HCT116 (cell line): Measurements from ENCODE around the gene UNC5C. TPM values are rescaled to one million over a fixed set of nuclear protein-coding genes. Genes with fewer than 3 reads are reported as not detected.

ENCODE experiments used
- ATAC-seq: fragments of 200-7000 bp; cut with Tn5 transposase; 2 replicates; pipeline ENCODE4 v1.9.1; 2020; ENCODE audit warnings: mild to moderate bottlenecking, moderate library complexity
- BruUV-seq: library from RNA; stranded (reverse); fragments of 400-500 nt; replicated peaks from 2 replicates; lab custom pipeline; 2021; lab: Mats Ljungman, UMichigan
- CTCF ChIA-PET: fragments of 300-600 bp; sonication (Branson Sonifier 250); formaldehyde crosslinking; loops from one replicate; lab custom pipeline; 2021; ENCODE audit warnings: antibody characterized with exemption; lab: Charles Lee
- POLR2A ChIA-PET: fragments of 300-600, 350-600 bp; sonication (Branson Sonifier 250); formaldehyde crosslinking; loops from one replicate; lab custom pipeline; 2021; ENCODE audit warnings: antibody characterized with exemption; lab: Charles Lee
- RAD21 ChIA-PET, 2 experiments: fragments of 300-600 bp; sonication (Branson Sonifier 250); formaldehyde crosslinking; loops; one replicate each; lab custom pipeline; 2023; ENCODE audit warnings: low total read pairs in 2 of 2; ENCODE audit not compliant: uncharacterized antibody in 2 of 2, unreplicated experiment in 2 of 2, low non-redundant PET in 1 of 2; lab: Charles Lee
- DNase-seq: peaks from one replicate; pipeline ENCODE4 v3.0.0-alpha.2; 2010; ENCODE audit warnings: low read depth, low spot score
- H2AFZ ChIP-seq: fragments of 200-600 bp; shearing (Covaris generic), sonication (generic); 2 replicates; pipeline ENCODE4 v1.6.1; 2017; ENCODE audit warnings: low read depth, mixed run types, mixed read lengths, antibody characterized with exemption, low read length; ENCODE audit not compliant: poor library complexity, severe bottlenecking
- H3K27ac ChIP-seq: 2 replicates; pipeline ENCODE4 v1.5.1; 2012; ENCODE audit warnings: low read depth, low read length
- H3K27me3 ChIP-seq: fragments of 200-600 bp; sonication (generic); 2 replicates; pipeline ENCODE4 v1.6.1; 2016; ENCODE audit warnings: mixed run types, low read length, mixed read lengths; ENCODE audit not compliant: insufficient read depth
- H3K36me3 ChIP-seq, 2 experiments: fragments of 200-500 bp in 1 of 2; fragments of 200-600 bp in 1 of 2; sonication (Bioruptor generic) in 1 of 2; sonication (generic) in 1 of 2; 2 replicates each; pipeline versions ENCODE4 v1.5.1 to v1.6.1; 2014 to 2016; ENCODE audit warnings: low read length in 2 of 2, inconsistent platforms in 1 of 2, mixed read lengths in 1 of 2, mixed run types in 1 of 2; ENCODE audit not compliant: insufficient read depth in 2 of 2, control insufficient read depth in 1 of 2
- H3K4me1 ChIP-seq, 2 experiments: fragments of 200-600 bp in 1 of 2; sonication (generic) in 1 of 2; 2 replicates each; pipeline versions ENCODE4 v1.5.1 to v1.6.1; 2012 to 2017; ENCODE audit warnings: low read length in 2 of 2, inconsistent platforms in 1 of 2, mild to moderate bottlenecking in 1 of 2, mixed read lengths in 1 of 2, mixed run types in 1 of 2, moderate library complexity in 1 of 2; ENCODE audit not compliant: insufficient read depth in 2 of 2, control insufficient read depth in 1 of 2
- H3K4me2 ChIP-seq: fragments of 200-600 bp; sonication (generic); 2 replicates; pipeline ENCODE4 v1.6.1; 2017; ENCODE audit warnings: mixed run types, low read length, mixed read lengths
- H3K4me3 ChIP-seq, 2 experiments: fragments of 200-600 bp in 1 of 2; sonication (generic) in 1 of 2; replicated peaks in 1 of 2; 2 replicates each; pipeline ENCODE4 v1.5.1; 2011 to 2016; ENCODE audit warnings: low read length in 2 of 2, control low read depth in 1 of 2, low read depth in 1 of 2, mild to moderate bottlenecking in 1 of 2, mixed read lengths in 1 of 2, mixed run types in 1 of 2
- H3K79me2 ChIP-seq: fragments of 200-600 bp; sonication (generic); 2 replicates; pipeline ENCODE4 v1.6.1; 2017; ENCODE audit warnings: mild to moderate bottlenecking, mixed run types, low read length, moderate library complexity, mixed read lengths; ENCODE audit not compliant: insufficient read depth
- H3K9ac ChIP-seq: fragments of 200-600 bp; sonication (generic); 2 replicates; pipeline ENCODE4 v1.6.1; 2016; ENCODE audit warnings: low read length, mixed read lengths
- H3K9me2 ChIP-seq: fragments of 200-600 bp; sonication (generic), shearing (Covaris generic); 2 replicates; pipeline ENCODE4 v1.6.1; 2017; ENCODE audit warnings: mixed run types, mild to moderate bottlenecking, moderate library complexity; ENCODE audit not compliant: insufficient read depth
- H3K9me3 ChIP-seq, 2 experiments: fragments of 200-500 bp in 1 of 2; fragments of 200-600 bp in 1 of 2; sonication (Bioruptor generic) in 1 of 2; sonication (generic) in 1 of 2; 2 replicates each; pipeline ENCODE4 v1.6.1; 2014 to 2017; ENCODE audit warnings: low read length in 2 of 2, mixed read lengths in 2 of 2, inconsistent platforms in 1 of 2, low read depth in 1 of 2, mild to moderate bottlenecking in 1 of 2, mixed run types in 1 of 2, moderate library complexity in 1 of 2; ENCODE audit not compliant: control insufficient read depth in 1 of 2, insufficient read depth in 1 of 2
- H4K20me1 ChIP-seq: fragments of 200-600 bp; sonication (generic), shearing (Covaris generic); 2 replicates; pipeline ENCODE4 v1.6.1; 2017; ENCODE audit warnings: mixed run types, mild to moderate bottlenecking, moderate library complexity; ENCODE audit not compliant: insufficient read depth
- CBX3 ChIP-seq: IDR thresholded peaks from 2 replicates; pipeline ENCODE4 v1.6.1; 2012; ENCODE audit warnings: low read depth
- EGR1 ChIP-seq: IDR thresholded peaks from 2 replicates; pipeline ENCODE4 v1.6.1; 2012; ENCODE audit warnings: low read depth
- ELF1 ChIP-seq: IDR thresholded peaks from 2 replicates; pipeline ENCODE4 v1.6.1; 2012; ENCODE audit warnings: low read depth, borderline replicate concordance
- EZH2 ChIP-seq: fragments of 200-600 bp; sonication (generic); IDR thresholded peaks from 2 replicates; pipeline ENCODE4 v1.6.1; 2017; ENCODE audit warnings: antibody characterized with exemption, mixed run types
- EZH2phosphoT487 ChIP-seq: fragments of 200-600 bp; IDR thresholded peaks from 2 replicates; pipeline ENCODE4 v1.6.1; 2018; ENCODE audit warnings: antibody characterized with exemption, borderline replicate concordance
- FOSL1 ChIP-seq: IDR thresholded peaks from 2 replicates; pipeline ENCODE4 v1.6.1; 2012; ENCODE audit warnings: low read depth
- JUND ChIP-seq: IDR thresholded peaks from 2 replicates; pipeline ENCODE4 v1.6.1; 2012
- RAD21 ChIP-seq: IDR thresholded peaks from 2 replicates; pipeline ENCODE4 v1.6.1; 2012; ENCODE audit warnings: low read depth, mild to moderate bottlenecking
- SIN3A ChIP-seq: IDR thresholded peaks from 2 replicates; pipeline ENCODE4 v1.6.1; 2012; ENCODE audit warnings: low read depth
- SP1 ChIP-seq: IDR thresholded peaks from 2 replicates; pipeline ENCODE4 v1.6.1; 2012; ENCODE audit warnings: low read depth
- SRF ChIP-seq: IDR thresholded peaks from 2 replicates; pipeline ENCODE4 v1.6.1; 2012; ENCODE audit warnings: low read depth
- TCF7L2 ChIP-seq: IDR thresholded peaks from 2 replicates; pipeline ENCODE4 v1.7.0; 2011; ENCODE audit warnings: borderline replicate concordance, inconsistent platforms; ENCODE audit not compliant: insufficient read depth, insufficient read length; ENCODE audit errors: extremely low read depth
- YY1 ChIP-seq: IDR thresholded peaks from 2 replicates; pipeline ENCODE4 v1.6.1; 2011; ENCODE audit warnings: low read length, low read depth, moderate library complexity, mild to moderate bottlenecking; ENCODE audit not compliant: insufficient replicate concordance; ENCODE audit errors: extremely low read depth
- ZFX ChIP-seq: fragments of 450-650 bp; IDR thresholded peaks from 2 replicates; pipeline ENCODE4 v1.6.1; 2017
- ZNF274 ChIP-seq: fragments of 200-500 bp; sonication (Bioruptor generic); IDR thresholded peaks from 2 replicates; pipeline ENCODE4 v1.6.1; 2014; ENCODE audit warnings: mild to moderate bottlenecking, low read depth, low read length, inconsistent platforms
- intact Hi-C: fragments of 100-400 bp; cut with micrococcal nuclease; formaldehyde crosslinking; loops from 2 replicates; pipeline ENCODE4 v1.10.0; 2022
- total RNA-seq: library from RNA; stranded (reverse); gene quantifications from one replicate; pipeline ENCODE4 v1.2.1, GENCODE V29; 2021; ENCODE audit not compliant: unreplicated experiment
- TF ChIP-seq, protein P1 (sequence below): IDR thresholded peaks from 2 replicates; pipeline ENCODE4 v1.6.1; 2012
- TF ChIP-seq, protein P2 (sequence below): IDR thresholded peaks from 2 replicates; pipeline ENCODE4 v1.6.1; 2012; ENCODE audit warnings: low read depth
- TF ChIP-seq, protein P3 (sequence below): IDR thresholded peaks from 2 replicates; pipeline ENCODE4 v1.6.1; 2011; ENCODE audit warnings: mild to moderate bottlenecking, low read length, moderate library complexity; ENCODE audit not compliant: insufficient replicate concordance; ENCODE audit errors: extremely low read depth
- TF ChIP-seq, protein P4 (sequence below), 3 experiments: fragments of 200-600 bp in 1 of 3; sonication (generic) in 1 of 3; IDR thresholded peaks in 2 of 3; conservative IDR thresholded peaks in 1 of 3; 2 replicates each; pipeline ENCODE4 v1.5.1; 2012 to 2017; ENCODE audit warnings: low read depth in 2 of 3, low read length in 2 of 3, antibody characterized with exemption in 1 of 3, borderline replicate concordance in 1 of 3, control low read depth in 1 of 3, mild to moderate bottlenecking in 1 of 3, mixed read lengths in 1 of 3, mixed run types in 1 of 3, moderate library complexity in 1 of 3; ENCODE audit not compliant: insufficient read depth in 1 of 3

Gene UNC5C
- total RNA-seq, 1 experiment from 2014 or later = not detected

DNA sequence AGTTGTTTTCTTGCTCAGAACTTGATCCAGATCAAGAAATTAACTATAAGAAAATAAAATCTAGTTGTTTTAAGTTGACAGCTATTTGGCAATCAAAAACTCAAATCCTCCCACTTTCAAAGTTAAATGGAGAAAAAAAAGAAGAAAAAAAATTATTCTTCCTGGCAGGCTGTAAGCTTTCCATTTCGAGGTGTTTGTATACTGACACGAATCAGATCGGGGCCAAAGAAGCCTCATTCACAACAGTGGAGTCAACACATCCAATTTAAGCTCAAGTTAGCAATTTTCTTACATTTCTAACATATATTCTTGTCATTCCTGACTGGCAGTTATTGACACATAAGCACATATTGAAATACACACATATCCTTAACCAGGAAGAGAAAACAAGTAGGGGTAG lies 119.4 kb downstream of the UNC5C start:
- Histone ChIP-seq H4K20me1 (no peaks in the 10 kb centered on the region), H3K27me3 (no peaks in the 10 kb centered on the region), H3K4me1 (no peaks in the 10 kb centered on the region), H2AFZ (no peak overlapping the region), H3K27ac (no peak overlapping the region), H3K4me2 (no peak overlapping the region), H3K36me3 (no peaks in the 10 kb centered on the region), H3K4me3 (no peak overlapping the region), H3K9me2 (no peaks in the 10 kb centered on the region), H3K79me2 (no peaks in the 10 kb centered on the region), H3K9me3 (no peaks in the 10 kb centered on the region), H3K9ac (no peak overlapping the region)
- intact Hi-C loops = no loop called here
- ChIA-PET CTCF (no interaction called here), POLR2A (no interaction called here), RAD21 (no interaction called here)
- DNase-seq (no peak), ATAC-seq (no peak)
- BruUV-seq = no TSS peak
- TF ChIP-seq EZH2 (no peak), CBX3 (no peak), SIN3A (no peak), ZFX (no peak), JUND (no peak), ELF1 (no peak), RAD21 (no peak), FOSL1 (no peak), EGR1 (no peak), EZH2phosphoT487 (no peak), SRF (no peak), ZNF274 (no peak), SP1 (no peak), YY1 (no peak), TCF7L2 (no peak)
- TF ChIP-seq, protein P1, sequence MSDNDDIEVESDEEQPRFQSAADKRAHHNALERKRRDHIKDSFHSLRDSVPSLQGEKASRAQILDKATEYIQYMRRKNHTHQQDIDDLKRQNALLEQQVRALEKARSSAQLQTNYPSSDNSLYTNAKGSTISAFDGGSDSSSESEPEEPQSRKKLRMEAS = no peak
- TF ChIP-seq, protein P2, sequence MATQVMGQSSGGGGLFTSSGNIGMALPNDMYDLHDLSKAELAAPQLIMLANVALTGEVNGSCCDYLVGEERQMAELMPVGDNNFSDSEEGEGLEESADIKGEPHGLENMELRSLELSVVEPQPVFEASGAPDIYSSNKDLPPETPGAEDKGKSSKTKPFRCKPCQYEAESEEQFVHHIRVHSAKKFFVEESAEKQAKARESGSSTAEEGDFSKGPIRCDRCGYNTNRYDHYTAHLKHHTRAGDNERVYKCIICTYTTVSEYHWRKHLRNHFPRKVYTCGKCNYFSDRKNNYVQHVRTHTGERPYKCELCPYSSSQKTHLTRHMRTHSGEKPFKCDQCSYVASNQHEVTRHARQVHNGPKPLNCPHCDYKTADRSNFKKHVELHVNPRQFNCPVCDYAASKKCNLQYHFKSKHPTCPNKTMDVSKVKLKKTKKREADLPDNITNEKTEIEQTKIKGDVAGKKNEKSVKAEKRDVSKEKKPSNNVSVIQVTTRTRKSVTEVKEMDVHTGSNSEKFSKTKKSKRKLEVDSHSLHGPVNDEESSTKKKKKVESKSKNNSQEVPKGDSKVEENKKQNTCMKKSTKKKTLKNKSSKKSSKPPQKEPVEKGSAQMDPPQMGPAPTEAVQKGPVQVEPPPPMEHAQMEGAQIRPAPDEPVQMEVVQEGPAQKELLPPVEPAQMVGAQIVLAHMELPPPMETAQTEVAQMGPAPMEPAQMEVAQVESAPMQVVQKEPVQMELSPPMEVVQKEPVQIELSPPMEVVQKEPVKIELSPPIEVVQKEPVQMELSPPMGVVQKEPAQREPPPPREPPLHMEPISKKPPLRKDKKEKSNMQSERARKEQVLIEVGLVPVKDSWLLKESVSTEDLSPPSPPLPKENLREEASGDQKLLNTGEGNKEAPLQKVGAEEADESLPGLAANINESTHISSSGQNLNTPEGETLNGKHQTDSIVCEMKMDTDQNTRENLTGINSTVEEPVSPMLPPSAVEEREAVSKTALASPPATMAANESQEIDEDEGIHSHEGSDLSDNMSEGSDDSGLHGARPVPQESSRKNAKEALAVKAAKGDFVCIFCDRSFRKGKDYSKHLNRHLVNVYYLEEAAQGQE = no peak
- TF ChIP-seq, protein P3, sequence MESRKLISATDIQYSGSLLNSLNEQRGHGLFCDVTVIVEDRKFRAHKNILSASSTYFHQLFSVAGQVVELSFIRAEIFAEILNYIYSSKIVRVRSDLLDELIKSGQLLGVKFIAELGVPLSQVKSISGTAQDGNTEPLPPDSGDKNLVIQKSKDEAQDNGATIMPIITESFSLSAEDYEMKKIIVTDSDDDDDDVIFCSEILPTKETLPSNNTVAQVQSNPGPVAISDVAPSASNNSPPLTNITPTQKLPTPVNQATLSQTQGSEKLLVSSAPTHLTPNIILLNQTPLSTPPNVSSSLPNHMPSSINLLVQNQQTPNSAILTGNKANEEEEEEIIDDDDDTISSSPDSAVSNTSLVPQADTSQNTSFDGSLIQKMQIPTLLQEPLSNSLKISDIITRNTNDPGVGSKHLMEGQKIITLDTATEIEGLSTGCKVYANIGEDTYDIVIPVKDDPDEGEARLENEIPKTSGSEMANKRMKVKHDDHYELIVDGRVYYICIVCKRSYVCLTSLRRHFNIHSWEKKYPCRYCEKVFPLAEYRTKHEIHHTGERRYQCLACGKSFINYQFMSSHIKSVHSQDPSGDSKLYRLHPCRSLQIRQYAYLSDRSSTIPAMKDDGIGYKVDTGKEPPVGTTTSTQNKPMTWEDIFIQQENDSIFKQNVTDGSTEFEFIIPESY = no peak
- TF ChIP-seq, protein P4, sequence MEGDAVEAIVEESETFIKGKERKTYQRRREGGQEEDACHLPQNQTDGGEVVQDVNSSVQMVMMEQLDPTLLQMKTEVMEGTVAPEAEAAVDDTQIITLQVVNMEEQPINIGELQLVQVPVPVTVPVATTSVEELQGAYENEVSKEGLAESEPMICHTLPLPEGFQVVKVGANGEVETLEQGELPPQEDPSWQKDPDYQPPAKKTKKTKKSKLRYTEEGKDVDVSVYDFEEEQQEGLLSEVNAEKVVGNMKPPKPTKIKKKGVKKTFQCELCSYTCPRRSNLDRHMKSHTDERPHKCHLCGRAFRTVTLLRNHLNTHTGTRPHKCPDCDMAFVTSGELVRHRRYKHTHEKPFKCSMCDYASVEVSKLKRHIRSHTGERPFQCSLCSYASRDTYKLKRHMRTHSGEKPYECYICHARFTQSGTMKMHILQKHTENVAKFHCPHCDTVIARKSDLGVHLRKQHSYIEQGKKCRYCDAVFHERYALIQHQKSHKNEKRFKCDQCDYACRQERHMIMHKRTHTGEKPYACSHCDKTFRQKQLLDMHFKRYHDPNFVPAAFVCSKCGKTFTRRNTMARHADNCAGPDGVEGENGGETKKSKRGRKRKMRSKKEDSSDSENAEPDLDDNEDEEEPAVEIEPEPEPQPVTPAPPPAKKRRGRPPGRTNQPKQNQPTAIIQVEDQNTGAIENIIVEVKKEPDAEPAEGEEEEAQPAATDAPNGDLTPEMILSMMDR (IDR thresholded peaks at IDR 0.05 in 2 of 3, conservative IDR thresholded peaks at IDR 0.05 in 1 of 3; ENCODE audit: borderline replicate concordance in 1 of 3, insufficient read depth in 1 of 3, low read depth in 2 of 3, low read length in 2 of 3) = no peak
